Common myeloid progenitor, CD34-positive (primary cell): Measurements from ENCODE around the gene GIGYF2.

Source experiments
- CTCF ChIA-PET: fragments of 350-600 bp; sonication (Branson Sonifier 250); formaldehyde crosslinking; loops from one replicate; lab custom pipeline; 2021; ENCODE audit warnings: antibody characterized with exemption; lab: Charles Lee
- POLR2A ChIA-PET: fragments of 350-600 bp; sonication (Branson Sonifier 250); formaldehyde crosslinking; loops from one replicate; lab custom pipeline; 2021; ENCODE audit warnings: antibody characterized with exemption; lab: Charles Lee
- DNase-seq, 3 donors: peaks; one replicate each; pipeline versions ENCODE4 v3.0.0 to v3.0.0-alpha.2; 2013
- H3K27ac ChIP-seq, 2 experiments: 1 replicate in 1 of 2; 2 replicates in 1 of 2; pipeline ENCODE4 v1.7.0; 2013; ENCODE audit warnings: inconsistent platforms in 2 of 2, low read length in 2 of 2, mild to moderate bottlenecking in 2 of 2, low read depth in 1 of 2, moderate library complexity in 1 of 2; ENCODE audit not compliant: severe bottlenecking in 2 of 2, insufficient read depth in 1 of 2, poor library complexity in 1 of 2
- H3K27me3 ChIP-seq, 5 experiments: replicated peaks in 2 of 5; 1 replicate in 3 of 5; 2 replicates in 2 of 5; pipeline versions ENCODE4 v1.6.1 to v1.7.0; 2013; ENCODE audit warnings: low read length in 4 of 5, mild to moderate bottlenecking in 2 of 5, moderate library complexity in 2 of 5, inconsistent platforms in 1 of 5; ENCODE audit not compliant: insufficient read depth in 5 of 5, control insufficient read depth in 4 of 5
- H3K36me3 ChIP-seq, 4 experiments: 1 replicate in 2 of 4; 2 replicates in 2 of 4; pipeline versions ENCODE4 v1.6.1 to v1.7.0; 2013; ENCODE audit warnings: low read length in 3 of 4, control low read depth in 1 of 4, mild to moderate bottlenecking in 1 of 4; ENCODE audit not compliant: control insufficient read depth in 4 of 4, insufficient read depth in 4 of 4
- H3K4me1 ChIP-seq, 4 experiments: 1 replicate in 3 of 4; 2 replicates in 1 of 4; pipeline versions ENCODE4 v1.6.1 to v1.7.1; 2013; ENCODE audit warnings: low read length in 3 of 4, mild to moderate bottlenecking in 3 of 4, control low read depth in 1 of 4, inconsistent platforms in 1 of 4, moderate library complexity in 1 of 4; ENCODE audit not compliant: control insufficient read depth in 4 of 4, insufficient read depth in 4 of 4; ENCODE audit errors: control extremely low read depth in 1 of 4
- H3K4me3 ChIP-seq, 7 experiments: 1 replicate in 4 of 7; 2 replicates in 3 of 7; pipeline versions ENCODE4 v1.5.1 to v1.7.0; 2013; ENCODE audit warnings: mild to moderate bottlenecking in 7 of 7, low read length in 6 of 7, moderate library complexity in 6 of 7, inconsistent platforms in 2 of 7, low read depth in 2 of 7, control low read depth in 1 of 7; ENCODE audit not compliant: insufficient read depth in 4 of 7, control insufficient read depth in 1 of 7; ENCODE audit errors: extremely low read depth in 1 of 7
- H3K9me3 ChIP-seq, 5 experiments: 1 replicate in 4 of 5; 2 replicates in 1 of 5; pipeline versions ENCODE4 v1.6.1 to v1.7.1; 2013; ENCODE audit warnings: low read length in 4 of 5, mild to moderate bottlenecking in 2 of 5, inconsistent platforms in 1 of 5, low read depth in 1 of 5, moderate library complexity in 1 of 5; ENCODE audit not compliant: control insufficient read depth in 4 of 5, insufficient read depth in 2 of 5; ENCODE audit errors: control extremely low read depth in 1 of 5
- WGBS: methylation state at CpG from one replicate; pipeline ENCODE4 v1.1.5; 2013; ENCODE audit not compliant: insufficient coverage; 5-methylcytosine and 5-hydroxymethylcytosine counted together

GIGYF2 gene

DNA sequence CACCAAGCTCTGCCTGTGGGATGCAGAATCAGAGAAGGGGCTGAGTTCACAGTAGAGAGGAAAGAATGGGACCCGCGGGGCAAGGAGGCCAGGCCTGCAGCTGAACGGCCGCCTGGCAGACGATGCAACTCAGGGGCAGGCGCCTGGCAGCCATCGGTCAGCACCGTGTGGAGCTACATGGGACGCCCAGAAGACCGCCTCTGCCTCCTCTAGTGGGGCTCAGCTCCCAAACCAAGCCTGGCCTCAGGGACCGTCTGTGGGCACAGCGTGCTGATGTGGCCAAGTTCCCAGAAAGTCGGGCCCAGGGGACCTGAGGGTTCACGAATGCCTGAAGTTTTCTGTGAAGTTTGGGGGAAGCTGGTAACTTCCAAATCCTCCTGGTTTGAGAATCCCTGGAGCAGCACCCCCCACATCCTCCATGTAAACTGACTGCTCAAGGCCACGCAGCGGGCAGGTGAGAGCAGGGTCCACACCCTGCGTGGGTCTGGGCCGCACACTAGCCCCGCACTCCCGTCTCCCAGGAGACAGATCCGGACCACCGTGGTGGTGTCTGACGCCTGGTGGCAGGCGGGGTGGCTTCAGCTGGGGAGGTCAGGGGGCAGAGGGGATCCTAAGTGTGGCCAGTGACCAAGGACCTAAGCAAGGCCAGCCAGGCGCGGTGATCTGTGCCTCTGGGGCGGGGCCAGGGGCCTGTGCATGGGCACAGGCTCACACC is 187.6 kb downstream of the GIGYF2 start:
- Histone ChIP-seq H3K4me3 (no peak overlapping the region), H3K36me3 (no peaks in the 10 kb centered on the region), H3K27ac (no peak overlapping the region), H3K9me3 (no peaks in the 10 kb centered on the region), H3K27me3 (no peaks in the 10 kb centered on the region), H3K4me1 (no peaks in the 10 kb centered on the region)
- DNase-seq: no peak
- ChIA-PET POLR2A (interaction anchor here (1.1 kb wide), 1 partner anchor 175 kb away, joined by 4 read pairs; the partner anchor contains the start of gene INPP5D), CTCF (no interaction called here)
- WGBS: 95% methylated on average over 26 of the region's 27 CpGs

- H3K4me3 ChIP-seq: no peak overlapping the region
- no peaks in the 10 kb centered on the region for H3K36me3 ChIP-seq
- 98% methylated on average over 23 of the region's 25 CpGs for WGBS
- no peaks in the 10 kb centered on the region for H3K27me3 ChIP-seq
- ChIA-PET POLR2A (interaction anchor here (1.1 kb wide), 1 partner anchor 174 kb away, joined by 4 read pairs; the partner anchor contains the start of gene INPP5D), CTCF (interaction anchor here (0.6 kb wide), 1 partner anchor 25 kb away, joined by 3 read pairs; no protein-coding TSS in a partner anchor)
- no peaks in the 10 kb centered on the region for H3K9me3 ChIP-seq
- no peaks in the 10 kb centered on the region for H3K4me1 ChIP-seq
- DNase-seq: no peak
- no peak overlapping the region for H3K27ac ChIP-seq
These were observed 188.3 kb downstream of the GIGYF2 start for GRCh38 chr2:232885264-232885961.

DNA sequence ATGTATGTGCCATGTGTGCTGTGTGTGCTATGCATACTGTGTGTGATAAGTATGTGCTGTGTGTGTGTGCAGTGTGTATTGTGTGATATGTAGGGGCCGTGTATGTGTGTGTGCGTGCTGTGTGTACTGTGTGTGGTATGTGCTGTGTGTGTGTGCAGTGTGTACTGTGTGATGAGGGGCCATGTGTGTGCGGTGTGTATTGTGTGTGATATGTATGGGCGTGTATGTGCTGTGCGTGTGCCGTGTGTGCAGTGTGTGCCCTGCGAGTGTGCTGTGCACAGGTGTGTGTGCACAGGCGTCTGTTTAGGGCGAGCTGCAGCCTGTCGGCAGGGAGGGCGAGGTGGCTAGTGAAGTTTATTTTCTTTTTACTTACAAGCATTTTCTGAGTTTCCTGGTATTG is 189.0 kb downstream of the GIGYF2 start:
- ChIA-PET CTCF (interaction anchor here (2.0 kb wide), 1 partner anchor 167 kb away, joined by 4 read pairs; no protein-coding TSS in a partner anchor), POLR2A (no interaction called here)
- Histone ChIP-seq H3K9me3 (no peaks in the 10 kb centered on the region), H3K27me3 (no peaks in the 10 kb centered on the region), H3K4me3 (no peak overlapping the region), H3K4me1 (peaks cover 0 to 5% (median 2%) of the 10 kb centered on the region in 4 experiments), H3K27ac (no peak overlapping the region), H3K36me3 (no peaks in the 10 kb centered on the region)
- no peak for DNase-seq
- WGBS: 93% methylated on average over 6 of the region's 11 CpGs

GRCh38 chr2:232886632-232887031 is 189.5 kb downstream of the GIGYF2 start:
- CTCF ChIA-PET: interaction anchor here (0.8 to 2.0 kb wide), 2 partner anchors 10 to 167 kb away, joined by 3 to 4 read pairs; no protein-coding TSS in a partner anchor

DNA sequence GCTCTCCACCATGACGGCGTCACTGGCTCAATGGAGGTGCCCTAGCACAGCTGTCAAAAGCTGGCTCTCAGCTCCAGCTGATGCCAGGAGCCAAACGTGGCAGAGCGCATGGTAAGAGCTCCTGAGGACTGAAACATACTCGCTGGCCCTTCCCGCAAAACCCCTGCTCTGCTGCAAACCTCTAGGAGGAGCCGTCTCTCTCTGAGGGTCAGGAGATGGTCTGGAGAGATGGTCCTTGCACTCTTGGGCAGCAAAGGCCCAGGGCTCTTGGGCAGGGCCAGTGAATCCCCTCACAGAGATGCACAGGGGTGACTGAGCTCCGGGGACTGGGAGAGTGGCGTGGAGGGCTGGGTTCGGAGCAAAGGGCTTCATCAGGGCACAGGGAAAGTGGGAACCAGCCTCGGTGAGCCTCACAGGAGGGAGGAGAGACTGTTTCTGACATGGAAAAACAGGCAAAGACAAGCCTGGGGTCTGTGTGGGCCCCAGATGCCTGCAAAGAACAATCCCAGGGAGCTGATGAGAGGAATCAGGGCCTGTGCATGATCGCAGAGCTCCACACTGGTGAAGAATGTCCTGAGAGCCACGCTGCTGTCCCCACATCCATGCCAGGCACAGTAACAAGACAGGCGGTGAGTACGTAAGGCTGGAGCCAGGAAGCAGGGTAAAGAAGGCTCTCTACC is 190.2 kb downstream of the GIGYF2 start:
- no peaks in the 10 kb centered on the region for H3K27me3 ChIP-seq
- 91% methylated on average over 15 of the region's 15 CpGs for WGBS
- no peak overlapping the region for H3K4me3 ChIP-seq
- ChIA-PET CTCF (interaction anchor here (0.8 to 2.0 kb wide), 2 partner anchors 9 to 166 kb away, joined by 3 to 4 read pairs; no protein-coding TSS in a partner anchor), POLR2A (no interaction called here)
- H3K9me3 ChIP-seq: no peaks in the 10 kb centered on the region
- H3K4me1 ChIP-seq: peaks cover 0 to 8% (median 3%) of the 10 kb centered on the region in 4 experiments
- H3K27ac ChIP-seq: no peak overlapping the region
- no peak for DNase-seq
- H3K36me3 ChIP-seq: no peaks in the 10 kb centered on the region

More at GRCh38 chr2:232886632-232887031, 189.5 kb downstream of the GIGYF2 start:
- no peak overlapping the region for H3K4me3 ChIP-seq
- no peaks in the 10 kb centered on the region for H3K27me3 ChIP-seq
- no peak overlapping the region for H3K27ac ChIP-seq
- POLR2A ChIA-PET: no interaction called here
- WGBS: 94% methylated on average over 7 of the region's 7 CpGs
- H3K36me3 ChIP-seq: no peaks in the 10 kb centered on the region
- no peaks in the 10 kb centered on the region for H3K9me3 ChIP-seq
- peaks cover 0 to 8% (median 3%) of the 10 kb centered on the region in 4 experiments for H3K4me1 ChIP-seq
- no peak for DNase-seq

- DNase-seq: no peak
- no peak overlapping the region for H3K4me3 ChIP-seq
- WGBS: 93% methylated on average over 18 of the region's 21 CpGs
- H3K27ac ChIP-seq: no peak overlapping the region
- H3K9me3 ChIP-seq: no peaks in the 10 kb centered on the region
- CTCF ChIA-PET: interaction anchor here (2.0 kb wide), 1 partner anchor 165 kb away, joined by 4 read pairs; no protein-coding TSS in a partner anchor
- H3K27me3 ChIP-seq: peaks cover 0 to 2% (median 0%) of the 10 kb centered on the region in 5 experiments
- peaks cover 0 to 8% (median 3%) of the 10 kb centered on the region in 4 experiments for H3K4me1 ChIP-seq
- no peaks in the 10 kb centered on the region for H3K36me3 ChIP-seq
- POLR2A ChIA-PET: no interaction called here
These were observed 191.1 kb downstream of the GIGYF2 start for GRCh38 chr2:232888099-232888836.
